NCI-H524 treated with DMSO at 0.1 percent for 48 hours (cell line): ENCODE results near the gene CLIP1.

Experiments used
- DNase-seq: peaks from one replicate; lab custom pipeline; 2025; lab: John Stamatoyannopoulos, UW

The CLIP1 gene

GRCh38 chr12:122355706-122356105, 66.8 kb downstream of the CLIP1 start:
- peak; percentile 52 for DNase-seq

GRCh38 chr12:122354958-122355641, 67.4 kb downstream of the CLIP1 start:
- peak; percentile 71 for DNase-seq

GRCh38 chr12:122352394-122352793, 70.1 kb downstream of the CLIP1 start:
- DNase-seq: no peak

- no peak for DNase-seq
Observed at GRCh38 chr12:122350141-122350848, 72.2 kb downstream of the CLIP1 start.

GRCh38 chr12:122349078-122349477, 73.4 kb downstream of the CLIP1 start:
- DNase-seq: no peak

GRCh38 chr12:122348505-122348904, 74.0 kb downstream of the CLIP1 start:
- no peak for DNase-seq

- DNase-seq: no peak
Observed at GRCh38 chr12:122346054-122346453, 76.4 kb downstream of the CLIP1 start.

- DNase-seq: no peak
Observed at GRCh38 chr12:122345042-122345441, 77.4 kb downstream of the CLIP1 start.

- DNase-seq: no peak
Observed at GRCh38 chr12:122336015-122336946, 86.2 kb downstream of the CLIP1 start.

- DNase-seq: no peak
Observed at GRCh38 chr12:122333142-122334087, 89.1 kb downstream of the CLIP1 start.

- DNase-seq: no peak
Observed at GRCh38 chr12:122327494-122328385, 94.7 kb downstream of the CLIP1 start.

GRCh38 chr12:122327014-122327413, 95.5 kb downstream of the CLIP1 start:
- no peak for DNase-seq

- no peak for DNase-seq
Observed at GRCh38 chr12:122326586-122326985, 95.9 kb downstream of the CLIP1 start.

GRCh38 chr12:122323311-122324019, 99.0 kb downstream of the CLIP1 start:
- no peak for DNase-seq

GRCh38 chr12:122322501-122322900, 100.0 kb downstream of the CLIP1 start:
- no peak for DNase-seq

GRCh38 chr12:122318607-122319605, 103.6 kb downstream of the CLIP1 start:
- DNase-seq: no peak

GRCh38 chr12:122312926-122313325, 109.5 kb downstream of the CLIP1 start:
- no peak for DNase-seq

- DNase-seq: no peak
Observed at GRCh38 chr12:122311696-122312095, 110.8 kb downstream of the CLIP1 start.
